ENCODE results near the gene INKA1.
"Not testable (repeated sequence)": the region's sequence is repeated elsewhere in the genome, so short reads cannot be mapped to it uniquely, and the experiment has no call there.

The INKA1 gene

DNA sequence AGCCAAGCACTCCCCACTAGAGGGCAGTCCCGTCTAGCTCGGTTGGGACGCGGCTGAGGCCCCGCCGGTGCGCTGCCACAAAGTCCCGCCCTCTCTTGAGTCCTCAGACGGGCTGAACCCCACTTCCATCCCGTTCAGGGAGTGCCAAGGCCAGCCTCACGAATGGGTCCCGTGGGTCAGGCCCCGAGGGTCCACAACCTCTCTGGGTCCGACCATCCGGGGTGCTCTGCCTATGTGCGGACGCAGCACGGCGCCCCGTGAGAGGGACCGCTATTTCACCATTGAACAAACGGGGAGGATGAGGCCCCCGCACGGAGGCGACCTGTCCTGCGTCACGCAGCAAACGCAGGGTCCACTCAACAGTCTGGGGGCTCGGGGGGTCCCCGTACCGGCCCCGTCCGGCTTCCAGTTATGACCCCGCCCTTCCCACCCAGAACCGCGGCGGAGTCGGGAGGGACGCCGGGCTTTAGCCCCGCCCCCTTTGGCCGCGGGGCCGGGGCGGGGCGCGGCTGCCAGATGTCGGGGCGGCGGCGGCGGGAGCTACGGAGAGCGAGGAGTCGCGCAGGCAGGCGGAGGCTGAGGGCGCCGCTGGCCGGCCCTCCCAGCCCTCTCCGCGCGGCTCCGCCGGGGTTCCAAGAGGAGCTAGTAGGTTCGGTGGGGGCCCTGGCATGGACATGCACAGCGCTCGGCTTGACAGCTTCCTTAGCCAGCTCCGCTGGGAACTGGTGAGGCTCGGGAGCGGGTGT is at the start of gene INKA1:
TSS of gene INKA1 (plus strand) at position 543 of the 746 bp plus-strand sequence. CDS start at position 675, 132 bp downstream.
- peak; percentile 67 to 81 for DNase-seq (ENCODE audit: low read depth in 2 of 2)

DNA sequence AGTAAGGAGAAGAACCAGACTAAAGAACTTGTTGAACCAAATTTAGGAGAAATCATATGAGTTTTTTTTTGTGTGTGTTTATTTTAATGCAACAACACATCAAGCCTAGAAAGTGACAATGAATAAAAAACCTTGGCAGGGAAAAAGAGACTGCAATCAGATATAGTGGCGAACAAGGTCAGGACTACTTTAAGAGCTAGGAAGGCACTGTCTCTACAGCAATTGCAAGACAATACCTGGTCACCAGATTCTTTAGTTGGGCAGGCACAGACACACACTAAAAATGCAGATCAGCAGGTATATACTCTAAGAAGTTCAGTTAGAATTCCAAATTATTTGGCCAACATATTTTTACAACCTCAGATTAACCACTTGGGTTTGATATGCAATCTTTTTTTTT is 48.5 kb upstream of the INKA1 start:
- DNase-seq (ENCODE audit: low read depth in 2 of 2), result no peak

DNA sequence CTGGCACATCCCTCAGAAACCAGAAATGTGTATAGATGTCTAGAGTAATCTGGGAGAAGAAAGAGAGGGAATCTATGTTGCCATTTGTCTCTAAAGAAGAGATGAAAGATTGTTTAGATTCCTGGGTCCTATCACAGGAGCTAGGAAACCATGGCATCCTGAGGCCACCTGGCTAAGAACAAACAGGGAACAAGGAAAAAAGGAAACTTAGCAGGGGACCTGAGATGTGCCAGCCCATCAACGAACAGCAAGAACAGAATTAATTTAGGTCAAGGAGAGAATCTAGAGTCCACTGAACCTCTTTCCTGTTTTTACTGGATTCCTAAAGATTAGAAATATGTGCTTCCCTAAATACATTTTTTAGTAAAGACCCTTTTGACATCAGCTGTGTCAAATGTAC is 47.0 kb upstream of the INKA1 start:
- DNase-seq (ENCODE audit: low read depth in 2 of 2), result no peak

DNA sequence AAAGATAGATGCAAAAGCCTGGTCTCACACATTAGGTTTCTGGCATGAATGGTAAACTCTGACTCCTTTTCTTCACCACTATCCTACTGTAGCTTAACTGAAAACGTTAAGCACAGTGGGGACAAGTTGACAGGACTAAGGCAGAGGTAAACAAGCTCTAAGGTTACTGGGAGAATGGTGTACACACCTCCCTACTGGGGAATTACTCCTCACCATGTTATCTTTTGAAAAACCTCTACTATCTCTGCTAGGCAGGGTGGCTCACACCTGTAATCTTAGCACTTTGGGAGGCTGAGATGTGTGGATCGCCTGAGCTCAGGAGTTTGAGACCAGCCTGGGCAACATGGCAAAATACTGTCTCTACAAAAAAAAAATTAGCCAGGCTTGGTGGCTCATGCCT is 45.9 kb upstream of the INKA1 start:
- no peak for DNase-seq (ENCODE audit: low read depth in 2 of 2)

DNA sequence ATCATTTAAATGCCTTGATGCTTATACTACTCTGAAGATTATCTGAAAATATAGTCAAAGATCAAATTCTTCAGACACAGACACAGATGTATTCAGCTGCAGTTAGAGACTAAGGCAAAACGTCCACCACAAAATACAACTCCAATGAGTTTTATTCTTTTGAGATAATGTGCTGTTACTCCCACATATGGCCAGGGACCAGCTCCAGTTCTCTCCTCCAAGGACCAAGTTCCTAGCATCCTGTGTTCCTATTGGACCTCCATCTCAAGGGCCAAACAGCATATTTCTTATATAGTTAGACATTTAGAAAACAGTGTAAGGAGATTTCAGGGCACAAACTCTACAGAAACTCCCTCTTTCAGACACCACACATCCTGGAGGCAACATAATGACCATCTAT is 43.8 kb upstream of the INKA1 start:
- DNase-seq (ENCODE audit: low read depth in 2 of 2), result no peak

DNA sequence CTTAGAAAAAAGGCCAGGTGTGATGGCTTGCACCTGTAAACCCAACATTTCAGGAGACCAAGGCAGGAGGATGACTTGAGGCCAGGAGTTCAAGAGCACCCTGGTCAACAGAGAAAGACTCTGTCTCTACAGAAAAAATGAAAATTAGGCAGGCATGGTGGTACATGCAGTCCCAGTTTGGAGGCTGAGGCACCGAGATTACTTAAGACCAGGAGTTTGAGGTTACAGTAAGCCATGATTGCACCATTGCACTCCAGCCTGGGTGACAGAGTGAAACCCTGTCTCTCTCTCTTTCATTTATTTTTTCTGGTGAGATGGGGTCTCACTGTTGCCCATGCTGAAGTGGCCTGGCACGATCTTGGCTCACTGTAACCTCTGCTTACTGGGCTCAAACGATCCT is 41.4 kb upstream of the INKA1 start:
- DNase-seq (ENCODE audit: low read depth in 2 of 2), result no peak

DNA sequence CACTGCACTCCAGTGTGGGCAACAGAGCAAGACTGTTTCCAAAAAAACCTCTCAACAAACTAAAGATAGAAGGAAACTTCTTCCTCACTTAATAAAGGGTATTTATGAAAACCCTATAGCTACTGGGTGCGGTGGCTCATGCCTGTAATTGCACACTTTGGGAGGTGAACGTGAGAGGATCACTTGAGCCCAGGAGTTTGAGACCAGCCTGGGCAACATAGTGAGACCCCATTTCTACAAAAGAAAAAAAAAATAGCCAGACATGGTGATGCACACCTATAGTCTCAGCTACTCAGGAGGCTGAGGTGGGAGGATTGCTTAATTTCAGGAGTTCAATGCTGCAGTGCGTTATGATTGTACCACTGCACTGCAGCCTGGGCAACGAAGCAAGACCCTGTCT is 39.1 kb upstream of the INKA1 start:
- DNase-seq (ENCODE audit: low read depth in 2 of 2), result no peak

DNA sequence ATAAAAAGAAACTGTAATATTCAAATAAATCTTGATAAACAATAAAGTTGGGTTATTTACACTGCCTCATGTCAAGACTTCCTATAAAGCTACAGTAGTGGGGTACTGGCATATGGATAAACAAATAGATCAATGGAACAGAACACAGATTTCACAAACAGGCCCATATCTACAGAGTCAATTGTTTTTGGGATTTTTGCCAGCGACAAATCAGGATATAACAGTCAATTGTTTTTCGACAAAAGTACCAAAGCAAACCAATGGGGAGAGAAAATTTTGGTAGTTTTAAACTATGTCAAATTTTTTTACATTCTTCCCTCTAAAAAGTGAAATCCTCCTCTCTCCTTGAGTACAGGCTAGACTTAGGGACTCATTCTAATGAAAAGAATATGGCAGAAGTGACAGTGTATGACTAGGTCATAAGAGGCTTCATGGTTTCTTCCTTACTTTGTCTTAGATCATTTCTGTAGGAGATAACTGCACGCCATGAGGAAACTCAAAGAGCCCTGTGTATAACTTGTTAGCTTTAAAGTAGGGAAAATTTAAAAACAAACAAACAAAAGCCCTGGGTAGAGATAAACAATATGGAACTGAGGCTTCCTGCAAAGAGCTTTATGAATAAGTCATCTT is 33.7 kb upstream of the INKA1 start:
- no peak for DNase-seq (ENCODE audit: low read depth in 2 of 2)

DNA sequence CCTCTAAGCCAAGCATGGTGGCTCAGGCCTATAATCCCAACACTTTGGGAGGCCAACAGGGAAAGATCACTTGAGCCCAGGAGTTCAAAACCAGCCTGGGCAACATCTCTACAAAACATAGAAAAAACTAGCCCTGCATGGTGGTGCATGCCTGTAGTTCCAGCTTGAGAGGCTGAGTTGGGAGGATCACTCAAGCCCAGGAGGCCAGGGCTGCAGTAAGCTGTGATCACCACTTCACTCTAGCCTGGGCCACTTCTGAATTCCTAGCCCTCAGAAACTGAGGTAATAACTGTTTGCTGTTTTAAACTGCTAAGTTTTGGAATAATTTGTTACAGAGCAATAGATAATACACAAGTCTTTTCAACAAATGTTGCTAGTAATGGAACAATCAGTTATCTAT is 33.1 kb upstream of the INKA1 start:
- no peak for DNase-seq (ENCODE audit: low read depth in 2 of 2)

DNA sequence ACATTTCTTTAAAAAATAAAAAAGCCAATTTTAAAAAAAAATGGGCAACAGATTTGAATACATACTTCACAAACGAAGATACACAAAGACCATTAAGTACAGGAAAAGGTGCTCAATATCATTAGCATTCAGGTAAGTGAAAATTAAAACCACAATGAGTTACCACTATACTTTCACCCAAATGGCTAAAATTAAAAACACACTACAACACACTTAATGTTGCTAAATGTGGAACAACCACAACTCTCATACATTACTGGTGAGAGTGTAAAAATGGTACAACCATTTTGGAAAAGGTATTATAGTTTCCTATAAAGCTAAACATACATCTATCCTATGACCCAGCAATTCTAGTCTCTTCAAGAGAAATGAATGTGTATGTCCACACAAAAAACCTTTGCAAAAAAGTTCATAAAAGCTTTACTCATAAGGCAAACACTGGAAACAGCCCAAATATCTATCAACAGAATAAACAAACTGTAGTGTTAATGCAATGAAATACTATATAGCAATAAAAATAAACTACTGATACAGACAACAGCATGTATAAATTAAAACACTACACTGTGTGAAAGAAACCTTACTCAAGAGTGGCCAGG is 31.6 kb upstream of the INKA1 start:
- DNase-seq (ENCODE audit: low read depth in 2 of 2), result no peak

DNA sequence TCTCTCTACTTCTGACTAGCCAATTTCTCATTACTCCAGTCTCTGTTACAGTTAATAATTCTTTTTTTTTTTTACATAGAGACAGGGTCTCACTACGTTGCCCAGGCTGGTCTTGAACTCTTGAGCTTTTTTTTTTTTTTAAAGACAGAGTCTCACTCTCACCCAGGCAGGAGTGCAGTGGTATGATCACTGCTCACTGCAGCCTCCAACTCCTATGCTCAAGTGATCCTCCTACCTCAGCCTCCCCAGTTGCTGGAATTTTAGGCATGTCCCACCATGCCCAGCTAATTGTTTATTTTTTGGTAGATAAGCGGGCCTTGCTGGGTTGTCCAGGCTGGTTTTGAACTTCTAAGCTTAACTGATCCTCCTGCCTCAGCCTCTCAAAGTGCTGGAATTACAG is 30.4 kb upstream of the INKA1 start:
- DNase-seq (ENCODE audit: low read depth in 2 of 2), result no peak

DNA sequence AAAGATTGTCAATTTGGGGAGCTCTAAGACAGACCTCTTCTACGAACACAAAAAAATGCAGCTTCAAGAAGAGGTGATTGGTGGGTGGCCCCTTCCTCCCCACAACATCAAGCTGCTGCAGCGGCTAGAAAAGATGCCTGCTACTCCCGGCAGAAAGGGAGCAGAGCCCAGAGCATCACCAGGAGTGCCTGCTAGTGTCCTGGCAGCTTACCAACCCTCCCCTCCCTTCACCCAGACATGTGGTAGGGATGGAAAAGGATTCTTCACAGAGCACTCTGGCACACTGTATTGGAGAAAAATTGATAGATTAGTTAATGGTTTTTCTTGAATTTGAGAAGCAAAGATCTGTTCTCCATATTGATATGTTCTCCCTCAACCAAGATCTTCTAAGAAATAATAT is 27.5 kb upstream of the INKA1 start:
- no peak for DNase-seq (ENCODE audit: low read depth in 2 of 2)

DNA sequence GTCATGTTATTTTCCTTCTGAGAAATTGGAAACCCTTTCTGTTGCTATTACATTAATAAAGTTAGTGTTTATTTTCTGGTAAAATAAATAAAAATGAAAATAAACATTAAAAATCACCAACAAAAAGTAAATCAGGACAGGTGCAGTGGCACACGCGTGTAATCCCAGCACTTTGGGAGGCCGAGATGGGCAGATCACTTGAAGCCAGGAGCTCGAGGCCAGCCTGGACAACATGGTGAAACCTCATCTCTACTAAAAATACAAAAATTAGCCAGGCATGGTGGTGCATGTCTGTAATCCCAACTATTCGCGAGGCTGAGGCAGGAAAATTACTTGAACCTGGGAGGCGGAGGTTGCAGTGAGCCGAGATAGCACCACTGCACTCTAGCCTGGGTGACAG is 27.0 kb upstream of the INKA1 start:
- DNase-seq (ENCODE audit: low read depth in 2 of 2), result not testable (repeated sequence)

DNA sequence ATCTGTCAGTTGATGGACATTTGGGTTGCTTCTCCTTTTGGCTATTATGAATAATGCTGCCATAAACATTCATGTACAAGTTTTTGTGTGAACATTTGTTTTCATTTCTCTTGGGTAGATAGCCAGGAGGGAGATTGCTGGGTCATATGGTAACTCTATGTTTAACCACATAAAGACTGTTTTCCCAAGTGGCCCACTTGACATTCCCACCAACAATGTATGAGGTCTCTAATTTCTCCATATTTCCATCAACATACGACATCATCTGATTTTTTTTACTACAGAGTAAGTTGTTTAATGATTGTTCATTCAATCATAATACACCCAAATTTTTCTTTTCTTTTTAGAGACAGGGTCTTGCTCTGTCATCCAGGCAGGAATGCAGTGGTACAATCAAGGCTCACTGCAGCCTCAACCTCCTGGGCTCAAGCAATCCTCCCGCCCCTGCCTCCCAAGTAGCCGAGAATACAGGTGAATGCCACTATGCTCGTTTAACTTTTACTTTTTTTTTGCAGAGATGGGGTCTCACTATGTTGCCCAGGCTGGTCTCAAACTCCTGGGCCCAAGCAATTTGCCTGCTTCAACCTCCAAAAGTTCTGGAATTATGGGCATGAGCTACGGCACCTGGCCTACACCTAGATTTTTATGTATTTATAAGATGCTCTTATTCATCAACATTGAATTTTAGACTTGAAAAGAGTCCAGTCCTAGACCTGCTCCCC is 23.5 kb upstream of the INKA1 start:
- DNase-seq (ENCODE audit: low read depth in 2 of 2), result no peak

DNA sequence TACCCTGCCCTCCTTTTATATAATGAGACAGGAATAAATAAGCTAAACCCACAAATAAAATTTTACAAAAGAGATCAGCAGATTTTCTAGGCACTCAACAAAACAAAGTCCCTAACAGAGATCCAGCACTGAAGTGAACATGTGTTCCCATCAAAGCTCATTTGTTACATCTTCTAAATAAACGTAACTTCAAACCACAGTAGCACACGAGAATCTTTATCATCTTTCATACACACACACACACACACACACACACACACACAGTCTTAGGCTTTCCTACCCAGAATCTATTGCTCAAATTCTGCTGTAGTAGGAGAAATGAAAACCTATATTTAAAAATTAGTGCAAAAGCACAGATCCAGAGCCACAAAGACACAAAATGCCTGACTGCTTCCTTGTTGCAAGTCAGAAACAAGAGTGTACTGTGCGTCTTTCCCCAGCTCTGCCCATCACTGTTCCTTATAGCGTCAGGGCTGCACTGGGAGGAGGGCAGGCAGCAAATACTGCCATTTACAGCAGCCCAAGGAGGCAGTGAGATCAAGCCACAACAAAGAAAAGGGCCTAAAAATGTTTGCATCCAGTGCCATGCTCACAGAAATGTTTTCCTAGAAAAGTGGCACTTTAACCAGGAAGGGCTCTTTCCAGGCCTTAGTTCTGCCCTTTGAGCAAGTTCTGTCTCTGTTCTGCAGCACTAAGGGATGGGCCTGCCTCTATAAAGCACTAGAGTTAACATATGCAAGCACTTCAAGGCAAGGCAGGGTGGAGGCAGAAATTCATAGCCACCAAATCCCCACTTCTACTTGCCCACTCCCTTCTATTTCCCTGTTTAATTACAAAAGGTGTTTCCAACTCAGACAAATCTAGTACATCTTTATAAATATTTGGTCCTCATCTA is 22.7 kb upstream of the INKA1 start:
- DNase-seq (ENCODE audit: low read depth in 2 of 2), result no peak

DNA sequence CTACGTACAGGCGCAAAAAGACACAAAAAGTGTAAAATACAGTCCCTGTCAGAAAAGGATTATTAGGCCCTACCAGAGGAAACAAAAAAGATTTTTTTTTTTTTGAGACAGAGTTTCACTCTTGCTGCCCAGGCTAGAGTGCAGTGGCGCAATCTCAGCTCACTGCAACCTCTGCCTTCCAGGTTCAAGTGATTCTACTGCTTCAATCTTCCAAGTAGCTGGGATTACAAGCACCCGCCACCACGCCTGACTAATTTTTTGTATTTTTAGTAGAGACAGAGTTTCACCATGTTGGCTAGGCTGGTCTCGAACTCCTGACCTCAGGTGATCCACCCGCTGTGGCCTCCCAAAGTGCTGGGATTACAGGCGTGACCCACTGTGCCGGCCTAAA is 22.1 kb upstream of the INKA1 start:
- not testable (repeated sequence) for DNase-seq (ENCODE audit: low read depth in 2 of 2)

DNA sequence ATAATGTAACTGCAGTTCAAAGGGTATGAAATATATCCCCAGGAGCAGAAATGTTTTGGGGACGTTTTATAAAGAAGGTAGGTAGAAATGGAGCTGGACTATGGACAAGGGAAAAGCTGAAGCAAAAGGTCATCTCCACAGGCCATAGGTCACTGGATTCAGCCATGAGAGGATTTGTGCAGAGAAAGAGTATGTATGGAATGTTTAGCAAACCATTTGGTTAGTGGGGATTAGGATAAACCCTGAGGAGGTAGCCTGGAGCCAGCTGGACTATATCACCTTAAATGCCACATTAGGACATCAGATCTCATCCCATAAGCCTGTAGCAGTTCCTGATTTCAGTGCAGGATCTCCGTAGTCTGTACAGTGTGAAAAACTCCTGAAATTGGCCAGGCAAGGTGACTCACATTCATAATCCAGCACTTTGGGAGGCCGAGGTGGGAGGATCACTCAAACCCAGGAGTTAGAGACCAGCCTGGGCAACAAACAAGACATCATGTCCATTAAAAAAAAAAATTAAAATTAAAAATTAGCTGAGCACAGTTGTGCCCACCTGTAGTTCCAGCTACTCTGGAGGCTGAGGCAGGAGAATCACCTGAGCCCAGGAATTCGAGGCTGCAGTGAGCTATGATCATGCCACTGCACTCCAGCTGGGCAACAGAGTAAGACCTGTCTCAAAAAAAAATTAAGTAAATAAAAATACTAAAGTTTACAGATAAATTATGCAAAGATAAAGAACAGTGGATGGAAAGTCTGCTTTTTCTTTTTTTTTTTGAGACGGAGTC is 21.5 kb upstream of the INKA1 start:
- DNase-seq (ENCODE audit: low read depth in 2 of 2), result no peak

DNA sequence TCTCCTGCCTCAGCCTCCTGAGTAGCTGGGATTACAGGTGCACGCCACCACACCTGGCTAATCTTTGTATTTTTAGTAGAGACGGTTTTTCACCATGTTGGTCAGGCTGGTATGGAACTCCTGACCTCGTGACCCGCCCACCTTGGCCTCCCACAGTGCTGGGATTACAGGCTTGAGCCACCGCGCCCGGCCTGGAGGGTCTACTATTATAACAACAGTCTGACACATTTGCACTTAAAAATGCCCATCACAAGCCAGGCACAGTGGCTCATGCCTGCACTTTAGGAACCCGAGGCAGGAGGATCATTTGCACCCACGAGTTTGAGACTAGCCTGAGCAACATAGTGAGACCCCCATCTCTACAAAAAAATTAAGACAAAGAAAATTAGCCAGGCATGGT is 20.8 kb upstream of the INKA1 start:
- not testable (repeated sequence) for DNase-seq (ENCODE audit: low read depth in 2 of 2)

DNA sequence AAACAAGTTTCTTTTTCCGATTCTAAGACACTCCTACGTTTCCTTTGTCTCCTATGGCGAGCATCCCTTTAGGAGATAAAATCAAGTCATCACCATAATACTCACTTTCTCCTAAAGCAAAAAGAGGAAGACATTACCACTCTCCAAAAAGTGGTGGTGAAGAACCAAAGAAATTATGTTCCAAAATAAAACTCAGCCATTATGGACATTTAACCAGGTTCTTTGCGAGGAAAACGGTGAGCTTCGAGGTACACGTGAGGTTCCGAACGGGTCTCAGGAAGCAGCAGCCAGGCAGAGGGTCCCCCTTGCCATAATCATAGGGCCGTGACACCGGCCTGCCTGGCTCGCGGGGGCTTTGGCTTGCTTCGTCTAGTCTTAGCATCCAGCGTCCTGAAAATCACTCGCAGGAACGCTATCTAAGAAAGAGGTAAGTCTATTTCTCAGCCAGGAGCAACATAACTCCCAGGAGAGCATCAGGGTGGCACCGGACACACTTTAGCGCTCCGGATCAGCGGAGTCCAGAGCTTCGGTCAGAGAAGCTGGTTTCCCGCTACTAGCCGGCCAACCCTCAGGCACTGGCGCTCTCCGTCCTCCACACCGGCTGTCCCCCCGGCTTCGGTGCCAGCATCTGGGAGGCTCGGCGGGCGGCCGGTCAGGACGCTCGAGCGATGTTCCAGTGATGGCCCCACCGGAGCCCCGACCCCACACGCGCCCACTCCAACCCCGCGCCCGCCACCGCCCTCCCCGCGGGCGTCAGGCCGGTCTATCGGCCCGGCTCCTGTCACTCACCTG is 17.3 kb upstream of the INKA1 start:
- no peak for DNase-seq (ENCODE audit: low read depth in 2 of 2)
